ENCODE data around the gene ZNF467.

ZNF467 gene

DNA sequence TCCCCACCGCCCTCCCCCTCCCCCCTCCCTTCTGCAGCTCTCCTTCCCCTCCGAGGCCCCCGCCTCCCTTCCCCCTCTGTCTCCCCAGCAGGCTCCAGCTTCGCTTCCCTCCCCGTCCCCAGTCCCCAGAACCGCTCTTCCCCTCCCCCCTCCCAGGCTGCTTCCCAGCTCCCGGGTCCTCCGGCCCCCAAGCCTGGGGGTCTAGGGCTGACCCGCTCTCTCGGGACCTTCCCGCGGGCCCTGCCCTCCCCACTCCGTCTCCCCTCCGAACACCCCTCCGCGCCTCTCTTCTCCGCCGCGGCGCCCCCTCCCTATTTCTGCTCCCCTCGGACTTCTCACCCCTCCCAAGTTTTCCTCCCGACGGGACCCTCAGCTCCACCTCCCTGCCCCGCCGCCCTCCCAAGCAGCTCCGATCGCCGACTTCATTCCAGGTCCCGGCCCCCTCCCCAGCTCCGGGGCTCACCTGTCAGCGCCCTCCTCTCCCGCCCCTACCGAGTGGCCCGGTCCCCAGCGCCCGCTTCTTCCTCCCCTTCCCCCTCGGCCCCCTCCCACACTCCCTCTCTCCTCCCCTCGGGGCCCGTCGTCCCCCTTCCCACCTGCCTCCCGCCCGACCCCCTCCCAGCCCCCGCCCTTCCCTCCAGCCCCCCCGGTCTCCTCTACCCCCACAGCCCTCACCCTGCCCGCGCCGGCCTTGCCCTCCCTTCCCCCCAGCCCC, 990 bp downstream of the ZNF467 start:
- DNase-seq (ENCODE audit: low read depth in 2 of 2): no peak

DNA sequence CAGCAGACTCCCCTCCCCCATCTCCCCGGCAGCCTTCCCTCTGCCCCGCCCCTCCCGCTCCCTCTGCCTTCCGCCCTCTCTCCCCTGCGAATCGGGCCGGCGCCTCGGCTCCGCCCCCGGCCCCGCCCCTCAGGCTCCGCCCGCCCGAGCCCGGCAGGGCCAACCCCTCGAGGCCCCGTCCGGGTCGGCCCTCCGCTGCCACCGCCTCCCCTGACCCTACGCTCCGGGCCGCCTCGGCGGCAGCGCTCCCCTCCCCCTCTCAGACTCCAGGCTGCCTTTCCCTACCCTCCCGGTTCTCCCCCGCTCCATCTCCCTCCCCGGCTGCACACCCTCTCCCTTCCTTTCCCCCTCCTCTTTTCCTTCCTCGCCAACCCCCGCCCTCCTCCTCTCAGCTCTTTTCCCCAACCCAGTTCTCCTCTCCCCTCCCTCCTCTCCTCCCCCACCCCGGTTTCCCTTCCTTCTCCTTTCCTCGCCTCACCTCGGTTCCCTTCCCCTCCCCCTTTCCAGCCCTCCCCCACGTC, 1.6 kb downstream of the ZNF467 start:
- peak; percentile 80 to 84 for DNase-seq (ENCODE audit: low read depth in 2 of 2)

DNA sequence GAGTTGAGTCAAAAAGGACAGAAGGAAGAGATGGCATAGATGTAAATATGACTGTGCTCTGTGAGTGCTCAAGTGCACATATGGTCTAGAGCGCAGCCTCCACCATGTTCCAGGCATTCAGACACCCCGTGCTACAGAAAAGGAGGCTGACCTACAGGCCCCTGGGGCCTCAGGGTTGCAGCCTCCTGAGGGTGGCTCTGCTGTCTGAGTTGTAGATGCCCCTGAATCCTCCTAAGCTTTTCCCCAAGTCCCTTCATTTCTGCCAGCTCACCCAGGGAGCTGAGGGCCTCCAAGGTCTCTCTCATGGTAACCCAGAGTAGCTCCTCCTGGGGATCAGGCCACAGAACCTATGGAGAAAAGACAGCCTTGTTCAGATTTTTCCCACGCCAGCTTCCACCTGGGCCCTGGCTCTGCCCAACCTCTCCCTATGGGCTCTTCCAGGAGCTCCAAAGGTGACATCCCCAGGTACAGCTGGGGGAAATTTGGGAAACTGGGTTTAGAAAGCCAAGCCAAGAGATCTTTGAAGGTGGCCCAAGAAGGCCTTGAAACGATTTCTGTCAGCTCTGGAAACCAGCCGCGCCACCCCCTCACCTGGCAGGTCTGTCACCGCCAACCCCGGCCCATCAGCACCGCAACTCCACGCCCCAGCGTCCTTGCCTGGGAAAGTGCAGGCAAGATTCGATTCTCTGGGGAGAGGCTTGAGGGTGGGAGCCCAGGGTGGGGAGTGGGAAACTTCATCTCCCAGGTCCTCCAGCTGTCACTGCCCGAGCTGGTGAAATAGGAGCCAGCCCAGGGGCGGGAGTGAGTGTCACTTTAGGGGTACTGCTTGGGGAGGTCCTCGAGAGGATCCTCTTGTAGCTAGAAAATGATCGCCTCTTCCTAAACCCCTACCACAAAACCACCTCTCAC, 2.4 kb downstream of the ZNF467 start:
- no peak for DNase-seq (ENCODE audit: low read depth in 2 of 2)

GRCh38 chr7:149769915-149770314, 3.5 kb downstream of the ZNF467 start:
- DNase-seq (ENCODE audit: low read depth in 2 of 2): no peak

- no peak for DNase-seq (ENCODE audit: low read depth in 2 of 2)
Measured at GRCh38 chr7:149768931-149769330, 4.5 kb downstream of the ZNF467 start.

GRCh38 chr7:149767068-149767467, 6.3 kb downstream of the ZNF467 start:
- DNase-seq (ENCODE audit: low read depth in 2 of 2): no peak

DNA sequence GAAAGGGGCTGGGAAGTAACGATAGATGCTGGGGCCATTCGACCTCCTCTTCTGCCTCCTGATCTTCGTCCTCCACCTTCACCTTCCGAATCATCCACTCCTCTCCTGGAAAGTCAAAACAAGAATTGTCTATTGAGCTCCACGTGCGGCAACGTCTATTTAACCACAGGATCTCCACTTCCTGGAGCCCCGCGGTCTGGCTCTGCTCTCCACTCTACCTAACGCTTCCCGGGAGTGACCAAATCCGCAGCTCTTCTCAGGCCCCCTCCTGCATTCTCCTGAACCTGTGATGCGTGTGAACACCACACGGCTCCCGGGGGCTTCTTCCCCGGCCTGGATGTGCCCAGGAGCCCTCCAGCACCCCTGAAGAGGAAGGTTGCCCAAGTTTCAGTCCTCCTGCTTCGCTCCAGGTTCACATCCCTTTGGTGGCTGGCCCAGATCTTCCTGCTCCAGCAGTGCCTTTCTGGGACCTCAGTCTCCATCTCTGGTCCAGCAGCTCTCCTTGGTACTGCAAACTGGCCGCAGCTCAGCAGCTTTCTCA, 7.2 kb downstream of the ZNF467 start:
- DNase-seq (ENCODE audit: low read depth in 2 of 2): no peak

DNA sequence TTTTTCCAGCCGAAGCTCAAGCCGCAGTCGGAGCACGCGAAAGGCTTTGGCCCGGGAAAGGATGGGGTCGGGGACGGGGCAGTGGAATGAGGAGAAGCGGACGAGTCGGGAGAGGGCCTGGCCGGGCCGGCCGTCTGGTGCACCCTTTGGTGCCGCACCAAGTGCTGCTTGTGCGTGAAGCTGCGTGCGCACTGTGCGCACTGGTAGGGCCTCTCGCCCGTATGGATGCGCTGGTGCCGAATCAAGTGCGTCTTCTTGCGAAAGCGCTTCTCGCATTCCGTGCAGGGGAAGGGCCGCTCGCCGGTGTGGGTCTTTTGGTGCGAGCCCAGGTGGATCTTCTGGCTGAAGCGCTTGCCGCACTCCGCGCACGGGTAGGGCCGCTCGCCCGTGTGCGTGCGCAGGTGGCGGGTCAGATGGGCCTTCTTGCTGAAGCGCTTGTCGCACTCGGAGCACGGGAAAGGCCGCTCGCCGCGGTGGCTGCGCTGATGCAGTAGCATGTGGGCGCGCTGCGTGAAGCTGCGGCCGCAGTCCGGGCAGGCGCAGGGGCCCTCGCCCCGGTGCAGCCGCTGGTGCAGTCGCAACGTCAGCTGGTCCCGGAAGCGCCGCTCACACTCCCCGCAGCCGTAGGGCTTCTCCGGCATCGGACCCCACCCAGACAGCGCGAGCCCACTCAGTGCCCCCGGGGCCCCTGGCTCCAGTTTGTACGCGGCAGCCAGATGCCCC, 7.8 kb downstream of the ZNF467 start:
- DNase-seq (ENCODE audit: low read depth in 2 of 2): no peak

DNA sequence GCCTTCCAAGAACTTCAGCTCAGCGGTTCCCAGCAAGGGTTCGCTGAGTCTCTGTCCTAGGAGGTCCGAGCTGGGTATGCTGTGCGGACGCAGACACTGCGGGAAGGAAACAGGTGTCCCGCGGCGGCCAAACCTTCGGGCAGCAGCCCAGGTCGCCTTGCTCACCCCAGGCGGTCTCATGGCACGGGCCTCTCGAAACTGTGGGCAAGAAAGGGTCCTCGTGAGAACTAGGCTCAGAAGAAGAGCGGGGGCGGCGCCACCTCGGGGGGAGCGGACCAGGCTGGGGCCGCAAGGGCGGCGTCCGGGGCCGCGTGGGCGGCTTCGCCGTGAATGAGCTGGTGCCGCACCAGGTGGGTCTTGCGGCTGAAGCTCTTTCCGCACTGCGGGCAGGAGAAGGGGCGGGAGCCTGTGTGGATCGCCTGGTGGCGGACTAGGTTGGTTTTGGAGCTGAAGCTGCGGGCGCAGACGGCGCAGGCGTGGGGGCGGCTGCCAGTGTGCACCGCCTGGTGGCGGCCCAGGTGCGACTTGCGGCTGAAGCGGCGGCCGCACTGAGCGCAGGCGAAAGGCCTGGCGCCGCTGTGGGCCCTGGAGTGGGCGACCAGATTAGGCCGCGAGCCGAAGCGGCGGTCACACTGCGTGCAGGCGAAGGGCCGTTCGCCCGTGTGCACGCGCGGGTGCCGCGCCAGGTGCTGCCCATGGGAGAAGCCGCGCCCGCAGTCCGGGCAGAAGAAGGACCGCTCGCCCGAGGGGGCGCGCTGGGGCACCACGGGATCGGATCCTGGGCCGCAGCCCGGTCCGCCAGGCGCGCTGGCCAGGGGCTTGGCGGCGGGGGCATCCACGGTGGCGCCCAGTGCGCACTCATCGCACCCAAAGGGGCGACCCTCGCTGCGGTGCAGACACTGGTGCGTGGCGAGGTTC, 8.6 kb downstream of the ZNF467 start:
- DNase-seq (ENCODE audit: low read depth in 2 of 2): no peak

- DNase-seq (ENCODE audit: low read depth in 2 of 2): no peak
Measured at GRCh38 chr7:149763563-149764240, 9.7 kb downstream of the ZNF467 start.

GRCh38 chr7:149762610-149763009, 10.8 kb downstream of the ZNF467 start:
- no peak for DNase-seq (ENCODE audit: low read depth in 2 of 2)

- DNase-seq (ENCODE audit: low read depth in 2 of 2): no peak
Measured at GRCh38 chr7:149762089-149762488, 11.3 kb downstream of the ZNF467 start.

GRCh38 chr7:149761307-149761706, 12.1 kb downstream of the ZNF467 start:
- no peak for DNase-seq (ENCODE audit: low read depth in 2 of 2)

DNA sequence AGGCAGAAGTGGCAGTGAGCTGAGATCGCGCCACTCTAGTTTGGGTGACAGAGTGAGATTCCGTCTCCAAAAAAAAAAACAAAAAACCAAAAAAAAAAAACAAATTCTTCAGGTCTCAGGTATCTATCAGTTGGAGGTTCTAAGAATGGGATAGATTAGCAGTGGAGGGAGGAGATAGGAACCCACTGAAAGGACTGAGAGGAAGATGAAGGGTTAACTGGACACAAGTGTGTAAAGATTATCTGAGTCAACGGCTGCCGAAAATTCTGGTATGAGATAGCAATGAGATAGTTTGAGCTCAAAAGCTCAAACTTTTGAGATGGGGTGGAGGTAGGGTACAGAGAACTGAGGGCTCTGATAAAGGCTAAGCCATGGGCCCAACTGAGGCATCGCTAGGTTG, 12.8 kb downstream of the ZNF467 start:
- DNase-seq (ENCODE audit: low read depth in 2 of 2): no peak

- DNase-seq (ENCODE audit: low read depth in 2 of 2): no peak
Measured at GRCh38 chr7:149759093-149759860, 14.1 kb downstream of the ZNF467 start.

DNA sequence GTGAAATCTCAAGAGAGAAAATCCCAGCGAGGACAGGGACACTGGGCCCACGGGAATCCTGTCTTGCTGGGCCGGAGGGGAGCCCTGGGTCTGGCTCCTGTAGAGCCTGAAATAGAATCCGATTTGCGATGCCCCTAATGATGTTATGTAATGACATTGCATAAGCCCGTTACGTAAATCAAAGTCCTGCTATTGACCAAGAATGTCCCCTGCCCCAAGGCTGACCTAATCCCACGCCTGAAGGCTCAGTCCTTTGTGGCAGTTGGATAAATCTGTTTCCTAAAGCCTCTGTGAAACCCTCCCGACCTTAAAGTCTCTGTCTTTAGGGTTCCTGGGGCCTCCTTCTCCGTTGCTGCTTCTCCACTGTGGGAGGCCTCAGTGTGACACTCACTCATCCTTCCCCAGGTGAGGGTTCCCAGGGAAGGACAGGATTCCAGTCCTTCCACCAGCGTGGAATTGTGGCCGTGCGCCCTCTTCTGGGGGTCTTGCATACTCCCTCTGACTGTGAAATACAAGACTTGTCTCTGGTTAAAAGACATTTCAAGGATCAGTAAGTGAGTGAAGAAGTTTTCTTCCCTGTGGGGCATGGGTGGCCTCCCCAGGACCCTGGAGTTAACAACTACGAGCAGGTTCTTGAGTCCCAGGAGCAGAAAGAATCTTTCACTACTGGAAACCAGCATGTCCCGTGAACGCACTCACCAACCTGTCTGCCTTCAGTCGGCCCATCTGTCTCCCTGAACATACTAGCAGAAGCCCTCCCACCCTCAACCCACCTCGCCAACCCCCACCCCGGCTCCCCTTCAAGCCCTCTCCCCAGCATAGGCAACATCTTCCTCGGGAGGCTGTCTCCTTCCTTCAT, 19.8 kb downstream of the ZNF467 start:
- no peak for DNase-seq (ENCODE audit: low read depth in 2 of 2)

GRCh38 chr7:149752646-149753045, 20.7 kb downstream of the ZNF467 start:
- no peak for DNase-seq (ENCODE audit: low read depth in 2 of 2)

DNA sequence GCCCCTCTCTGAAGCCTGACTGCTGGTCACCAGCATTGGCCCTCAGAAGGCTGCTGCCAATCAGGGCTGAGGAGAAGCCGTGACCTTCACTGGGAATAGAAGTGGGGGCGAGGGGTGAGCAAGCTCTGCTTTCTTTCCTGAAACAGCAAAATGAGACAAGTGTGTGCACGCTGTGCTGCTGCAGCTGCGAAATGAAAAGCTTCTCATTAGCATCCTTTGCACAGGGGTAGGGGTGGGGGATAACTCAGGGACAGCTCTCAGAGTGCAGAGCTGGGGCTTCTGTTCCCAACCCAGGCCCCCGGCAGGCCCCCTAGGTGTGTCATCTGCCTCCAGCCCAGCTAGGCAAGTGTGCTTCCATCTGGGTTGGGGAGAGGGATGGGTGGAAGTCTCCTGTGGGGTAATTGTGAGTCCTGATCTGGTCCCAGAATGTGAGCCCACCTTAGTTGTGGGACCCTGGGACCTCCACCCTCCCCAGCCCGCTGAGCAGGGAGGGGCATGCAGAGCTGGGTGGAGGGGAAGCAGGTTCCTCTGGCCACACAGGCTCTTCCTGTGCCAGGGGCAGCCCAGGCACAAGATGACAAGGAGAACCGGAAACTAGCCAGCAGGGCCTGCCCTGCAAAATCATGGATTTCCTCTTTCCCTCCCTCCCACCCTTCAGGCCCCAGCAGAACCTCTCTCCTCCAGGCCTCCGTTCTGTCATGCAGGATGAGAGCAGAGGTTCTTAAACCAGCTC, 22.2 kb downstream of the ZNF467 start:
- DNase-seq (ENCODE audit: low read depth in 2 of 2): no peak

Data from activated CD4-positive, alpha-beta T cell treated with anti-CD3 and anti-CD28 coated beads for 24 hours (primary cell).